COLO668 (cell line): ENCODE data around the gene NUP214.
A peak's percentile ranks its signal among the peaks of the same experiment; 100 is the strongest.
"Not testable (repeated sequence)": the region's sequence is repeated elsewhere in the genome, so short reads cannot be mapped to it uniquely, and the experiment has no call there.

Experiments used
- DNase-seq: peaks from one replicate; lab custom pipeline; 2025; ENCODE audit not compliant: unreplicated experiment; lab: John Stamatoyannopoulos, UW

Gene NUP214

DNA sequence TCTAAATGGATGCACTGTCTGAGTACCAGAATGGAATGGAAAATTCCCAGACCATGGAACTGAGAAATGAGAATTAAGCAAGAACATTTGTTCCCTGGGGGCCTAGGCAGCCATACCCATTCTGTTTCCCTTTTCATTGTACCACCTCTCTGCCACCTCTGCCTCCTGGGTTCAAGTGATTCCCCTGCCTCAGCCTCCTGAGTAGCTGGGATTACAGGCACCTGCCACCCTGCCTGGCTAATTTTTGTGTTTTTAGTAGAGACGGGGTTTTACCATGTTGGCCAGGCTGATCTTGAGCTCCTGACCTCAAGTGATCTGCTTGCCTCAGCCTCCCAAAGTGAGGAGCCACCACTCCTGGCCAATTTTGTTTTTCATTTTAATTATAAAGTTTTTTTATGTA is 33.3 kb downstream of the NUP214 start:
- DNase-seq = not testable (repeated sequence)

DNA sequence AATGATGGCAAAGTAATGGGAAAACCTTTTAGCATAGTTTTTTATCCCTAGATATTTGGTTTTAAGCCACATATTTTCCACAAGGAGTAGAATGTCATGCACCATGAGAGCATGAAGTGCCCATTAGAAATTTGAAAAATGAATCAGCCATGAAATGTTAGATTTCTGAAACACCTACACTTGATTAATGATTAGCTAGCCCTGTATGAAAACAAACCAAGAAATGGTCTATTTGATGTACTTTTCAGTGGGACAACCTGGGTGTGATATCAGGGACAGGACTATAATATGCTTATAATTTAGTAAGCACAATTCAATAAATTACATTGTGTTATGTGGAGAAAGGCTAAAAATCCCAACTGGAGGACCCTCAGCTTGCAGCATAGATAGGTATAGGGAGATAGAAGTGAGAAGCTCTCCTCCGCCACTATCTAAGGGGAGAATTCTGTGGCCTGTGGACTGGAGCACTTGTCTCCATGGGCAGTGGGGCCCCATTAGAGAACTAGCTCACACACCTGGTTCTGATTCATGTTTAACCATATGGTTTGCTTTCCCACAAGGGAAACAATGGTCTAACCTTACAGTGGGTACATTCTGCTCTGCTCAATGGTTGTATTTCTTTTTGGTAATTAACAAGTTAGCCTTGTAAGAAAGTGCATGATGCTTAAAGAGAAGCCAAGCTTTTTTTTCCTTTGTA is 35.2 kb downstream of the NUP214 start:
- no peak for DNase-seq

DNA sequence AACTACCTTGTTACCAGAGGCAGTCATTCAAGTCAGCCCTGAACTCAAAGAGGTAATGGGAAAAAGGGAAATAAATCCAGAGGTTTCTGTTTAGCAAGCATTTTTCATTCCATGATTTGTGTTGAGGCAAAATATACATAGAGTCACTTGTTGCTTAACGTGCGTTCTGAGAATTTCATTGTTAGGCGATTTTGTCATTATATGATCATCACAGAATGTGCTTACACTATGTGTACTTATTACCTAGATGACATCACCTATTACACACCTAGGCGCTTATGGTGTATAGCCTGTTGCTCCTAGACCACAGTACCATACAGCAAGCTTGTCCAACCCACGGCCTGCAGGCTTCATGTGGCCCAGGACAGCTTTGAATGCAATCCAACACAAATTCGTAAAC is 36.2 kb downstream of the NUP214 start:
- no peak for DNase-seq

DNA sequence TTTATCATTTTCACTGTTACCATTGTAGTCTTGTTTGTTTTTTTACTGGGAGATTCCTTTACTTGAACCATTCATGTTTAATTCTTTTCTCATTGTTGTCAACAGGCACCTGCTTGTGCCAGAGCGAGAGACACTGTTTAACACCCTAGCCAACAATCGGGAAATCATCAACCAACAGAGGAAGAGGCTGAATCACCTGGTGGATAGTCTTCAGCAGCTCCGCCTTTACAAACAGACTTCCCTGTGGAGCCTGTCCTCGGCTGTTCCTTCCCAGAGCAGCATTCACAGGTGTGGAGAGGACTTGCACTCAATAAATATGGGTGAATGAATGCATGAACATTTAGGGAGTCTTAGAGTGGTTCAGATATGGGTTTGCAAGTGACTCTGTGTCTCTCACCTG is 37.5 kb downstream of the NUP214 start:
- DNase-seq = no peak

DNA sequence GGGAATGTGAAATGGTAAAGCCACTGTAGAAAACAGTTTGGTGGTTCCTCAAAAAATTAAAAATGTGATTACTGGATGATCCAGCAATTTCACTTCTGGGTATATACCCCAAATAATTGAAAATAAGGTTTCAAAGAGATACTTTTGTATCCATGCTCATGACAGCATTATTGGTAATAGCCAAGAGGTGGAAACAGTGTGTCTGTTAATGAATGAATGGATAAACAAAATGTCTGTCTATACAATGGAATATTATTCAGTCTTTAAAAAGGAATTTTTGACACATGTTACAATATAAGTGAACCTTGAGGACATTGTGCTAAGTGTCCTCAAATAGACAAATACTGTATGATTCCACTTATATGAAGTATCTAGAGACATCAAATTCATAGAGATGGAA is 40.1 kb downstream of the NUP214 start:
- no peak for DNase-seq

DNA sequence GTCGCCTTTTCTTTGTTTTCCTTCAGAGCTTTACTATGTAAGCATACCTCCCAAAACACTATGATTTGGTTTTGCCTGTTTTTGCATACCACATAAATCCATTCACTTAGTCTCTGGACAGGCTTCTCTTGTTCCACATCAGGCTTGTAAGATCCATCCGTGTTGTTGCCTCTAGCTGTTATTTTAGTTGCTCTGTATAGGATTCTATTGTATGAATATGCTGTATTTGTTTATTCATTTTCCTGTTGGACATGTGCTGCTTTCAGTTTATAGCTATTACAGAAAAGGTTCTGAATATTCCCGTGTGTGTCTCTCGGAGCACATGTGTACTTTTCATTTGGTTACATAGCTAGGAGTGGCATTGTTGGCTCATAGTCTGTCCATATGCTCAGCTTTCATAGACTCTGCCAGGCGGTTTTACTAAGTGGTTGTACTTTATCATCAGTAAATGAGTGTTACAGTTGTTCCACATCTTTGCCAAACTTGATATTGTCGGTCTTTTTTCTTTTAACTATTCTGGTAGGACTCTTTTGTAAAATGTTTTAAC is 41.8 kb downstream of the NUP214 start:
- DNase-seq = no peak

DNA sequence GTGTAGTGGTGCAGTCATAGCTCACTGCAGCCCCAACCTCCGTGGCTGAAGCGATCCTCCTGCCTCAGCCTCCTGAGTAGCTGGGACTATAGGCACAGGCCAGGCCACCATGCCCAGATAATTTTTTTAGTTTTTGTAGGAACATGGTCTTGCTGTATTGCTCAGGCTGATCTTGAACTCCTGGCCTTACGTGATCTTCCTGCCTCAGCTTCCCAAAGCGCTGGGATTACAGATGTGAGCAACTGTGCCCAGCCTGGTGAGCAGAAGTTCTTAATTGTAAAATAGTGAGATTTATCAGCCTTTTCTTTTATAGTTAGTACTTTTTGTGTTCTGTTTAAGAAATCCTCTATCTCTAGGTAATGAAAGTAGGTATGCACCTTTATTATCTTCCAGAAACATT is 42.5 kb downstream of the NUP214 start:
- no peak for DNase-seq

DNA sequence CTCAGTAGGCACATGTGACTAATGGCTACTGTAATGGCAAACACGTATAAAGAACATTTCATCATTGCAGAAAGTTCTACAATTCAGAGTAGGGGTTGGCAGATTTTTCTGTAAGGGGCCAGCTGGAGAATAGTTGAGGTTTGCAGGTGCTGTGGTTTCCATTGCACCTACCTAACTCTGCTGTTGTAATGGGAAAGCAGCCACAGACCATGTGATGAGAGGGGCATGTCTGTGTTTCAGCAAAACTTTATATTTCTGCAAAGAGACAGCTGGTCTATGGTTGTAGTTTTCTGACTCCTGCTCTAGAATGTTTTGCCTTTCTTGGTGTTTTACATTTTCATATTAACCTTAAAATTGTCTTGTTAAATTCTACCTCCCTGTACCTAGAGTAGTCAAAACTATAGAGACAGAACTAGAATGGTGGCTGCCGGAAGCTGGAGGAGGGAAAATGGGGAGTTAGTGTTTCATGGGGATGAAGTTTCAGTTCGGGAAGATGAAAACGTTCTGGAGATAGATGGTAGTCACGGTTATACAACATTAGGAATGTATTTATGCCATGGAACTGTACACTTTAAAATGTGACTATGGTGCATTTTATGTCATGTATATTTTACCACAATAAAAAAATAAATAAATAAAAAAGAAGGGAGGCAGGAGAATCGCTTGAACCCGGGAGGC is 44.3 kb downstream of the NUP214 start:
- DNase-seq = no peak

DNA sequence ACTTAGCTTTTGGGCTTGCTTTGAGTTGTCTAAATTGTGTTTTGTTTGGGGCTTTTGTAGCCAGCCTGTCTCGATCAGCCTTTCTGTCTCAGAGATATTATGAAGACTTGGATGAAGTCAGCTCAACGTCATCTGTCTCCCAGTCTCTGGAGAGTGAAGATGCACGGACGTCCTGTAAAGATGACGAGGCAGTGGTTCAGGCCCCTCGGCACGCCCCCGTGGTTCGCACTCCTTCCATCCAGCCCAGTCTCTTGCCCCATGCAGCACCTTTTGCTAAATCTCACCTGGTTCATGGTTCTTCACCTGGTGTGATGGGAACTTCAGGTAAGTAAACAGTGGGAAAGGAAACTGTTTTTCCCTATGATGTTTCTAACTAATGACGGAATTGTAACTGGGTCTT is 48.6 kb downstream of the NUP214 start:
- DNase-seq = no peak

DNA sequence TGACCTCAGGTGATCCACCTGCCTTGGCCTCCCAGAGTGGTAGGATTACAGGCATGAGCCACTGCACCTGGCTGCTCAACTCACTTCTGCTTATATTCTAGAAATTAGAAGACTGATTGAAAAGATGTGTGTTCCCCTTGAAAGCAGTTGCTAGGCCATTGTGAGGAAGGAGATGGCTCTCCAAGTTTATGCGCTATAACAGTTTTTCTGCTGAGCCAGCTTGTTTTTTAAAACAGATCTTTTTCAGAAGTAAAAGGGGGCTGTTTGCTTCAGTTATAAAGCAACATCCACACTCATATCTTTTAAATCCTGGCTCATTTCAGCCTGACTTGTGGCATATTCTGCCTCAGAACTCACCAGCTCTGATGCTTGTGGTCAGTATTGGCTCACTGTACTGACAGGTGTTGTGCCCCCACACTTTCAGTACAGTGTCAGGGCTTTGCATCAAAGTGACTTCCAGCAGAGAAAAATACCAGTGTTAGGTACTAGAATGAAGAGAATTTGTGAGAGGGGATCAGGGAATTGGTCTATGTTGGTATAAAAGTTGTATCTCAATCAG is 49.4 kb downstream of the NUP214 start:
- no peak for DNase-seq

DNA sequence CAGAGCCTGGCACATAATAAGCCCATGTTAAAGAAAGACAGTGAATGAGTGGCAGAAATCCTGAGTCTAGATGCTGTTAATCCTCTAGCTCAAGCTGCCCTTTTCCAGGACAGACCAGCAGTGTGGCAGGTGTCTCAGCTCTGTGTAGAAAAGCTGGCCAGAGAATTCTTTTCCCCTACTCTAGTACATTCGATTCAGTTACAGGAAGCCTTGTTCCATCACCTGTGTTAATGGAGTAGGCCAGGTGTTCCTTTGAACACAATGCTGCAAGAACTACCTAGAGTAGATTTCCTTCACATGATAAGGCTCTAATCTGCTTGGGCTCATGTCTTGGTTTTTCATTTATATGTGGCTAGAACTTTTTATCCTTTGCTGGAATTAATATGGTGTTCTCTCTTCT is 52.5 kb downstream of the NUP214 start:
- DNase-seq = no peak

DNA sequence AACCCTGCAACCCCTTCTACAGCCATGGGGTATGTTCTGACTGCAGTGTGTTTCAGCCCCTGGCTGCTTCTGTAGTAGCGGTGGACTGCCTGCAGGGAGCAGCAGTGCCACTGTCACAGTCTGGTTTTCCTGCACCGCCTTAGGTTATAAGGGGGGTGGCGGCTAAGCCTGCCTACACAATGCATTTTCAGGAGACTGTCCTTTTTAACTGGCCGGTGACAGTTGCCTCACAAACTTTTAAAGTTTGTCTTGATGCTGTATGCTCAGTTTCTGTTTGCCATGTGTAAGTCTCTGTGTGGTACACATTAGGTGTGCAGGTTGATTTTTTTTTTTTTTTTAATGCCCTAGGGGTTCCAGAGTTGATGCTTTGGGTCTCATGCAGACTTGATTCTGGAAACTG is 53.0 kb downstream of the NUP214 start:
- peak; percentile 32 for DNase-seq

DNA sequence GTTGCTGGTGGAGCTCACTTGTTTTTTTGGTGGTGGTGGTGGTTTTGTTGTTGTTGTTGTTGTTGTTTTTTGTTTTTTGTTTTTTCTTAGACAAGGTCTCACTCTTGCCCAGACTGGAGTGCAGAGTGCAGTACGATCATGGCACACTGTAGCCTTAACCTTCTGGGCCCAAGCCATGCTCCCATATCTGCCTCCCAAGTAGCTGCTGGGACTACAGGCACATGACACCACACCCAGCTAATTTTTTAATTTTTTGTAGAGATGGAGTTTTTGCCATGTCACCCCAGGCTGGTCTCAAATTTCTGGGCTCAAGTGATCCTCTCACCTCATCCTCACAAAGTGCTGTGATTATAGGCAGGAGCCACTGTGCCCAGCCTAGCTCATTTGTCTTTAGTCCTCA is 53.5 kb downstream of the NUP214 start:
- DNase-seq = no peak

DNA sequence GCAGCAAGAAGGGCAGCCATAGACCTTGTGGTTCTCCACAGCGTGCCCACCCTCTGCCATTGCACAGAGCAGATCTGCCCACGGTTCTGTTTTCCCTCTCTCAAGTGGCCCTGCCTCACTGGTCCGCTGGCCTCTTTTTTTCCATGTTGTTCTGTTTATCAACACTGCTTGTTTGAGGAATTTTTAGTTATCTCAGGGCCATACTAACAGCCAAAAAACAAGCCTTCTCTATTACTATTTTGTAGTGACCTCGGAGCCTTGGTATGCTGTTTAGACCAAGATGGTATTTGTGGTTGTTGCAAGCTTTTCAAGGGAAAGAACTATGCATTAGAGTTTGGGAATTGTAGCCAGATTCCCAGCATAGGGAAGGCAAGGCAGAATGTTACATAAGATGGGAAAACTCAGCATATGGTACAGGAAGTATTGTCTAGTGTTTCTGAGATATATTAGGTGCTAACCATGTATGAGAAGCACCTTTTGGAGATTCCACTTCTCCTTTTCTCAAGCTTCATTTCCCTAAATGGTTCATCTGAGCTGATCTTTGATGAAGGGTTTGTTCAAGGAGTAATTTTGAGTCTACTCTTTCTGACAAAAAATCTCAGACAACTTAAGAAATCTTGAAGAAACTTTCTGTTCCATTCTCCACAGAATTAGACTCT is 54.3 kb downstream of the NUP214 start:
- DNase-seq = no peak

DNA sequence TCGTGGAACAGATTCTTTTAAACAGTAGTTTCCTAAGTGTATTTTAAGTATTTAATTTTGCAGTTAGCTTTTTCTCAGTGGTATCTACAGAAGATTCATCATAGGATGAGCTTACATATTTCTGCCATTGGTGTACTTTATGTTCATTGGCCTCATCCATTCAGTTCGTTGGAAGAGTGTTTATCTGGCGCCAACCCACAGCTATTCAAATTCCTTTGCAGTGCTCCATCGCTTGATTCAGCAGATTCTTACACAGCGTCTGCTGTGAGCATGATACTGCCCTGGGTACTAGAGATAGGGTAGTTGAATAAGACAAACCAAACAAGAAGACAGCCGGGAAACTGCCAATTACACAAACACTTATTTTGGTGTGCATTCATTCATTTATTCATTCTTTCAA is 55.1 kb downstream of the NUP214 start:
- no peak for DNase-seq

DNA sequence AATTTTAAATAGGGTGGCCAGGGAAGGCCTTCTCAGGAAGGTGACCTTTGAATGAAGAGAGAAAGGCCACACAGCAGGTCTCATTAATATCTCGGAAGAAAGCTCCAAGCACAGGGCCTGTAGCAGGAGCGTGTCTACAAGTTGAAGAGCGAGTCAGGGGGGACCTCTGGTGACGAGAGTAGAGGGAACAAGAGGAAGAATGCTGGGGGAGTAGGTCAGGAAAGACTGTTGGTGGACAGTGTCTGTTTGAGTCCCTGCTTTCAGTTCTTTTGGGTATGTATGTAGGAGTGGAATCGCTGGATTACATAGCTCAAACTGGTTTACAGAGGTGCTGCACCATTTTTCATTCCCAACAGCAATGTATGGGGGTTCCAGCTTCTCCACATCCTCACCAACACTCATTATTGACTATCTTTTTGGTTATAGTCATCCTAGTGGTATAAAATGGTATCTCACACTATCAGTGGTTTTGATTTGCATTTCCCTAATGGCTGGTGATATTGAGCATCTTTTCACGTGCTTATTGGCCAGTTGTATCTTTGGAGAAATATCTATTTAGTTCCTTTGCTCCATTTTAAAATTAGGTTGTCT is 55.8 kb downstream of the NUP214 start:
- no peak for DNase-seq

DNA sequence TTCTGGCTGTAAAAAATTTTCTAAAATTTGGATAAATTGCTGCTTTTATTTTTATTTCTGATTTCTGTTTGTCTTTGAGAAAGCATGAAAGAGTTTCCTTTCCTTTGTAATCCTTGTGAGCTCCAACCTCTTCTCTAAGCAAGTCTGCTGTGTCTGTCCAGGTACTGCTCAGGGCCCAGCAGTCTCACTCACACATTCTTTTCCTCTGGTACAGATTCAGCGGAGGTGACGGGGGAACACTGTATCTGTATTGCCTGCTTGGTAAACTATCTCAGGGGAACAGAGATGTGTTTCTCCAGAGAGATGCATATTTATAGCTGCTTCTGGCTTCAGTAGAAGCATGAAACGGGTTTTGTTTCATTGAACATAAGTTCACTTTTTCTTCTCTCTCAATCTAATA is 60.5 kb downstream of the NUP214 start:
- DNase-seq = no peak

DNA sequence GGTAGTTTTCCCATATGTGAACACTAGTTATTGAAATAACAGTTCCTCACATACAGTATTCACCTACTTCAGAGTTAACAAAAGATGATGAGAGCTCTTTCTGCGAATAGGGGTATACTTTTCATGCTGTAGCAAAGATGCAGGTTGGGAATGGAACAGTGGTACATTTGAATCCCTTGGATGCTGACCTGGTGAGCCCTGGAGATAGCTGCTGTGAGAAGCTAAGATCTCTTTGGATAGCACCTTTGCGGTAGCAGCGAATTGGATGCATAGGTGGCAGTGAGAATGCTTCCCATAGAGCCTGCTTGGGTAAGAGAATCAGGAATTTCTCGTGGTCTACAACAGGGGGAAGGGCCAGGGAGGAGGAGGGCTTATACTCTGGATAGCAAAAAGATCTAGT is 61.2 kb downstream of the NUP214 start:
- DNase-seq = no peak

DNA sequence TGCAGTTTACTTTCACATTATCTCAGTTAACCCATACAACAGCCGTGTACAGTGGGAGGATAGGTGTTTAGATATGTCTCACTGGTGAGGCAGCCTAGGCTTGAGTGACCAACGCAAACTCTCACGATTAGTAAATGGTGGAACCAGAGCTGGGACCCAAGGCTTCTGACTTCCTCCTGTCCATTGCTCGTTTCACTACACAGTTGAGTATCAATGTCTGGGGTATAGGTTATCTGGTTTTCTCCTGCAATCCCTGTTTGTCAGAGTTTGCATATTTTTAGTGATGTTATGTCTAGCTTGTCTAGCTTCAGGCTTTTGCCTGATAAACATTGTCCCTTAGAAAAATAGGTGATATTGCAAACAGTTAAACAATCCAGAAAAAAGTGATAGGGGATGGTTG is 62.6 kb downstream of the NUP214 start:
- no peak for DNase-seq

DNA sequence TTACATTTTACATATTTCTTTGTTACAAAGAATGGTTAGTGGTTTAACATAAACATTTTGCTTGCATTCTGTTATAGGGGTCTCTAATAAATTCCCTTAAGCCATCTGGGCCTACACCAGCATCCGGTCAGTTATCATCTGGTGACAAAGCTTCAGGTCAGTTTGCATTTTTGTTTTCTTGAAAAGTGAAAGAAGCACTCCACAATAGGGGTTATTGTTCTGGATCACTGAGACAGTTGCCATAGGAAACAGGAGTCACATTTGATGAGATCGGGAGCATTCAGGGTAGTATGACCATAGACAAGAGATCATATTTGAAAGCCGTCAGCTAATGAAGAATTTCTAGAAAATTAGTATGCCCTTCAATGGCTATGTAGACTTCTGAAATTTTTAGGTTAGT is 63.6 kb downstream of the NUP214 start:
- no peak for DNase-seq

DNA sequence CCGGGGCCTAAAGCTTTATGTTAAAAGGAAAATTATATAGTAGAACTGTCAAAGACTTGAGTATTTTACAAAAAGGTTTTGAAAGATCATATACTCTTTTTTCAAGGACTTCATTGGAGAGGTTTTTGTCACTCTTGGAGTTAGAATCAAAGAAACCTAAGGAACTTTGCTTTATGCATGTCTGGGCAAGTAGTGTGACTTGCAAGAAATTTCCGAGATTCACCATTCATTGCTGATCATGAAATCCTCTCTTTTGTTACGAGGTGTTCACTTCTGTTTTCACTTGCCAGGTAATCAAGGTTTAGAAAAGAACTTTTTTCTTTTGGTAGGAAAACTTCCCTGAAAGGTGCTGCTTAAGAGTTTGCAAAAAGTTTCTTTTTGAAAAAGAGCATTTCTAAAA is 64.8 kb downstream of the NUP214 start:
- no peak for DNase-seq

DNA sequence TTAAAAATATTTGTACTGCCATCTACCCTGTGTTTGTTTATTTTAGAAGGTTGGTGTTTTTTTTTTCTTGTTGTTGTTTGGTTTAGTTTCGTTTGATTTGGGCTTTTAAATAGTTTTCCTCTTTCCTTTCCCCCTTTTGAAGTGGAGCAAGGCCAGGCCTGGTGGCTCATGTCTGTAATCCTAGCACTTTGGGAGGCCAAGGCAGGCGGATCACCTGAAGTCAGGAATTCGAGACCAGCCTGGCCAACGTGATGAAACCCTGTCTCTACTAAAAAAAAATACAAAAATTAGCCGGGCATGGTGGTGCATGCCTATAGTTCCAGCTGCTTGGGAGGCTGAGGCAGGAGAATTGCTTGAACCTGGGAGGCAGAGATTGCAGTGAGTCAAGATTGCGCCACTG is 65.6 kb downstream of the NUP214 start:
- DNase-seq = not testable (repeated sequence)
